Suppressor macrophage treated with lipopolysaccharide for 4 hours (primary cell): Measurements from ENCODE around the gene RAB43.
"Not testable (repeated sequence)": the region's sequence is repeated elsewhere in the genome, so short reads cannot be mapped to it uniquely, and the experiment has no call there.

Experiments used
- DNase-seq: peaks from one replicate; pipeline ENCODE4 v3.0.0-alpha.2; 2020

Gene RAB43

DNA sequence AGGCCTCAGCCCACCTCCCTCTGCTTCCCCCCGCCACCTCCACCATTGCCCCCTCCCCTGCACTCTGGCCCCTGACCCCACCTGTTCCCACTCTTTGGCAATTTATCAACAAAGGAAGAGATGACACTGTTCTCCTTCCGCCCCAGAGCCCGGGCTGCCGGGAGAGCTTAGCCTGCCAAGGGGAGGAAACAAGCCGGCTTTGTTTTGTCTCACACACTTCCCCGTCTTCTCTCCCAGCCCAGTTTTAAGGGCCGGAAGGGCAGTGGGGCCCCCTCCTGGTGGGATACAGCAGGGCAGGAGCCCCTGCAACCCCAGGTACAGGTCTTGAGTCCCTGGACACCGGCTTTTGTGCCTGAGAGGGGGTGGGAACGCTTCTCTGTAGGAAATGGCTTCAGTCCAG is 33.7 kb downstream of the RAB43 start:
- DNase-seq: not testable (repeated sequence)

GRCh38 chr3:129087138-129087702 is 34.4 kb downstream of the RAB43 start:
- no peak for DNase-seq

GRCh38 chr3:129085818-129086217 is 35.8 kb downstream of the RAB43 start:
- no peak for DNase-seq

DNA sequence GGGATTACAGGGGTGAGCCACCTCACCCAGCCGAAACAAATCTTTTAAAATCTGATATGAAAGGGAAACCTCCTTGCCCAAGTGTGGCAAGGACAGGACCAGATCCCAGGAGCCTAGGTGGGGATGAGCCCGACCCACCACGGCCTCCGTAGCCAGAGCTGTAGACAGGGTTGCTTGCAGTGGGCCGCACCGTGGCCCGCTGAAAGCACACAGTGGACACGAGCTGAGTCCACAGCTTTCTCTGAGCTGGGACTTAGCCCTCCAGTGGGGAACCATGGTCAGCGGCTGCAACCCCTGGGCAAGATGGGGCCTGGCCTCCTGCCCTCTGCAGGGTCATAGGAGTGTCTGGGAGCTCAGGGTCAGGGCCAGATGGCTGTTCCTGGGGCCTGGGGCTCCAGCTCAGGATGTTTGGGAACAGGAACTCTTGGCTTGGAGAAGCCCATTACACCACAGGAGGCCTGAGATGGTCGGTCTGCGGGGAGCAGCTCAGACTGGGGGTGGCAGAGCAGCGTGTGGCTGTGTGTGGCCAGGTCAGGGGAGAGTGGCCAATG is 36.4 kb downstream of the RAB43 start:
- DNase-seq: no peak

DNA sequence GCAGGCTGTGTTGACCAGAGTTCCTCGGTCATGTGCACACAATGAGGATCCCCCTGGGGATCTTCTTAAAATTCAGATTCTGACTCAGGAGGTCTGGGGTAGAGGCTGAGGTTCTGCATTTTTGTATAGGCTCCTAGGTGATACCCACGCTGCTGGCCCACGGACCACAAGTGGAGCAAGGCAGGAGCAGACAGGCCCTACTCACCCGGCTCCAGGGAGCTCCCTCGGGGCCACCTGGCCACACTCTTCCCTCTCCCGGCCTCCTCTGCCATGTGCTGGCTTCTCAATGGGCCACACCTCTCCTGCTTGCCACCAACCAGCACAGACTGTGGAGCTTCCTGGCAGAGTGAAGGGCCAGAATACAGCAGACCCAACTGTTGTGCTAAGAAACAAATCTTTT is 37.1 kb downstream of the RAB43 start:
- no peak for DNase-seq

DNA sequence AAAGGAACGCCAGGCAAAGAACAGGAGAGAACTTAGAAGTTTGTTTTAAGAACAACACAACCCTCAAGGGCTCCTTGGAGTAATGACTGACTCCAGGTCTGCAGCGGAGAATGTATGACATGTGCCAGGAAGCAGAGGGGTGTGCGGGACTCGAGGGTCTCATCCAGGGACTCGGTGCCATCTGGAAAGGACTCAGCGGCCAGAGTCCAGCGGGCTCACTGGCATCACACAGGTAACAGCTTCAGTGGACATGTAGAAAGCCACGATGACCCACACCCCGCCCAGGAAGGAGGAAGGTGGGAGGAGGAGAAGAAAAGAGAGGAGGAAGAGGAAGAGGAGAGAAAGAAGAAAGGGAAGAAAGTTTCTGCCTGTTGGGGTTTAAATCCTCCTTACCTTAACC is 39.6 kb downstream of the RAB43 start:
- no peak for DNase-seq

- DNase-seq: no peak
Observed at GRCh38 chr3:129081503-129081902, 40.1 kb downstream of the RAB43 start.

DNA sequence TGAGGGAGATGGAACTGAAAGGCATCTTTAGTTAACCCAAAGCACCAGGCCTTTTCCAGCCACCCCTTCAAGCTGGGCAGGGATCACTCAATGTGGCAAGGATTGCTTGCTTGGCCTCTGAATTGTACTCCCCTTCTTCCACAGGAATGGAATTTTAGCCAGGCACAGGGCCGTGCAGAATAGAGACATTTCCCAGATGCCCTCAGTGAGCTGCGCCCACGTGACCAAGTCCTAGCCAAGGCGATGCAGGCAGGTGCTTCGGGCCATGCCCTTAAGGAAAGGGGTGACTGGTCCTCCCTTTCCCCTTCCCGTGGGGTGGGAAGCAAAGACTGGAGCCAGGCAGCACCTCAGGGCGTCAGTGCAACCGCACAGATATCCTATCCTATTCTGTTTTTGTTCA is 43.1 kb downstream of the RAB43 start:
- DNase-seq: no peak

- DNase-seq: no peak
Observed at GRCh38 chr3:129077222-129077621, 44.4 kb downstream of the RAB43 start.

GRCh38 chr3:129070086-129070885 is 51.3 kb downstream of the RAB43 start:
- peak; percentile 4 for DNase-seq

GRCh38 chr3:129069313-129070085 is 52.1 kb downstream of the RAB43 start:
- not testable (repeated sequence) for DNase-seq

- peak; percentile 13 for DNase-seq
Observed at GRCh38 chr3:129068291-129068886, 53.2 kb downstream of the RAB43 start.

DNA sequence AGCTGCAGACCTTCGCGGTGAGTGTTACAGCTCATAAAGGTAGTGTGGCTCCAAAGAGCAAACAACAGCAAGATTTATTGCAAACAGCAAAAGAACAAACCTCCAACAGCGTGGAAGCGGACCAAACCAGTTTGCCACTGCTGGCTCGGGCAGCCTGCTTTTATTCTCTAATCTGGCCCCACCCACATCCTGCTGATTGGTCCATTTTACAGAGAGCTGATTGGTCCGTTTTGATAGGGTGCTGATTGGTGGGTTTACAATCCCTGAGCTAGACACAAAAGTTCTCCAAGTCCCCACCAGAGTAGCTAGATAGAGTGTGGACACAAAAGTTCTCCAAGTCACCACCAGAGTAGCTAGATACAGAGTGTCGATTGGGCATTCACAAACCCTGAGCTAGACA is 53.9 kb downstream of the RAB43 start:
- DNase-seq: not testable (repeated sequence)

- DNase-seq: no peak
Observed at GRCh38 chr3:129065720-129066073, 55.9 kb downstream of the RAB43 start.

DNA sequence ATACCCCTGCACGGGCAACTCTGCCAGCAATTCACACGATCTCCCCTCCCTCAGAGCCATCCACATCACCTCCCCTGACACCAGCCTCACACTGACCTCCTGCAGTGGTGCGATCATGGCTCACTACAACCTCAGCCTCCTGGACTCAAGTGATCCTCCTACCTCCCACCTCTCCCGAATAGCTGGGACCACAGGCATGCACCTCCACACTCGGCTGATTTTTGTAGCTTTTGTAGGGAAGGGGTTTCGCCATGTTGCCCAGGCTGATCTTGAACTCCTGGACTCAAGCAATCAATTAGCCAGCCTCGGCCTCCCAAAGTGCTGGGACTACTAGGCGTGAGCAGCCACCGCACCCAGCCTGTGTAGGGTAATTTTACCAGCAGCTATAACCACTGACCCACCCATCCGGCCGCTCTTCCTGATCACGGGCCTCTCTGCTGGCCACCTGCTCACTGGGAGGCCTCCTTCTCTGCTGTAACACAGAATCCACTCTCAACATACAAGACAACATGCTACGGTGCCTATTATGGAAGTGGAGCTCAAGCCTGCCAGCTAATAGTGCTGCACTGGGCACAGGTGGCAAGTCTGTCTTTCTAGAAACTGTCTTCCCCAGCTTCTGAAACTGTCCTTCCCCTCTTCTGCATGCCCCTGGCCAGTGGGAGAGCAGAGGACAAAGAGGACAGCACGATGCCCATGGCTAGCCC is 56.4 kb downstream of the RAB43 start:
- no peak for DNase-seq

GRCh38 chr3:129063841-129064482 is 57.6 kb downstream of the RAB43 start:
- no peak for DNase-seq

GRCh38 chr3:129063091-129063640 is 58.4 kb downstream of the RAB43 start:
- DNase-seq: no peak

DNA sequence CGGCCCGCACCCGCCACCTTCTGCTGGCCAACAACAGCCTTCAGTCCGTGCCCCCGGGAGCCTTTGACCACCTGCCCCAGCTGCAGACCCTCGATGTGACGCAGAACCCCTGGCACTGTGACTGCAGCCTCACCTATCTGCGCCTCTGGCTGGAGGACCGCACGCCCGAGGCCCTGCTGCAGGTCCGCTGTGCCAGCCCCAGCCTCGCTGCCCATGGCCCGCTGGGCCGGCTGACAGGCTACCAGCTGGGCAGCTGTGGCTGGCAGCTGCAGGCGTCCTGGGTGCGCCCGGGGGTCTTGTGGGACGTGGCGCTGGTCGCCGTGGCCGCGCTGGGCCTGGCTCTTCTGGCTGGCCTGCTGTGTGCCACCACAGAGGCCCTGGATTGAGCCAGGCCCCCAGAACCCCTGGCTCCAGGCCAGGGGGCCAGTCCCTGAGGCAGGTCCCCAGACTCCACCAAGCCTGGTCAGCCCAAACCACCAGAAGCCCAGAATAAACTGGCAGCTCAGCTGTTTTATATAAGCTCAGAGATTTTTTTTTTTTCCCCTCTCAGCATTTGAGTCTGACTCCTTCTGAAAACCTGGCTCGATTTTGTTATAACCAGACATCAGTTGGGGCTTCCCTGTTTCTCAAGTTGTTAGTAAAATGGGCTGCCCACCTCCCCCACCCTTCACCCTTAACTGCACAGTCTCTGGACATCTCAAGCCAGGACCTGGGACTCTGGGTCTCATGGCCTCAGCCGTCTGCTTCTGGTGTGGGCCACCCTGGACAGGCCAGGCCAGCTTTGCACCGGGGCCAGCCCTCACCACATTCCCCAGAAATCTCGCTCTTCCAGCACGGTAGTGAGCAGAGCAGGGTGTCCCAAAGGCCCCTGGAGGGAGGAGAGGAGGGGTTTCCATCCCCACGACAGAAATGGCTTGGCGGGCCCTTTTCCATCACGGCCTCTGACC is 59.4 kb downstream of the RAB43 start:
- DNase-seq: no peak

- no peak for DNase-seq
Observed at GRCh38 chr3:129061023-129061887, 60.3 kb downstream of the RAB43 start.
